ENCODE data around the gene TTF1. TPM values are rescaled to one million over a fixed set of nuclear protein-coding genes. Genes with fewer than 3 reads are reported as not detected.

TTF1 gene
- total RNA-seq, 1 experiment from 2014 or later: 26.9 TPM

DNA sequence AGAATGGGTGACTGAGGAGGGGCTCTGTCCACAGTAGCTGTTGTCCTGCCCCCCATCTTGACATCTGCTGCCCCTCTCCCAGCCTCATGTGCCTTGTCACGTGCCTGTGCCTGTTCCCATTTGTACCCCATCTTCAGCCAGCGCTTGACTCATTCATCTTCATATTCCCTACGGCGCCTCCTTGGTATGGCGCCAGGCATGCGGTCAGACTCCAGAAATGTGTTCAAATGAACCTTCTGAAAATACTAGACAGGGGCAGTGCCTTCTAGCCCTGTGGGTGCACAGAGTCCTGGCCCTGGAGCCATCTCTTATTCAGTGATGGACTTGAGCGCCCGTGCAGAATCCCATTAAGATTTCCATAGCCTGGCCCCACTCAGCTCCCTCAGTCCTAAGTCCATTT, 49.6 kb upstream of the TTF1 start:
- H3K4me2 ChIP-seq (ENCODE audit: insufficient read depth, insufficient read length, low read length): no peak overlapping the region
- H3K79me2 ChIP-seq (ENCODE audit: insufficient read depth, low read length): no peaks in the 10 kb centered on the region
- H3K27ac Mint-ChIP-seq: no peak overlapping the region; a peak in 1 of 7 replicates
- H3K27me3 Mint-ChIP-seq (ENCODE audit: low read depth): peaks cover 8% of the 10 kb centered on the region
- no peak overlapping the region for H3T11ph ChIP-seq (ENCODE audit: low read length)
- no CpG with 5 or more reads among the region's 8 CpGs for WGBS (ENCODE audit: extremely low coverage, insufficient read length, low lambda C conversion rate)
- H3K27me3 ChIP-seq (ENCODE audit: insufficient read depth, low read length): no peaks in the 10 kb centered on the region
- H4K91ac ChIP-seq (ENCODE audit: insufficient read length, low read depth, low read length): no peak overlapping the region
- no peaks in the 10 kb centered on the region for H3K79me1 ChIP-seq (ENCODE audit: insufficient read depth, low read depth, low read length, poor library complexity, severe bottlenecking)
- TF ChIP-seq, protein P1, sequence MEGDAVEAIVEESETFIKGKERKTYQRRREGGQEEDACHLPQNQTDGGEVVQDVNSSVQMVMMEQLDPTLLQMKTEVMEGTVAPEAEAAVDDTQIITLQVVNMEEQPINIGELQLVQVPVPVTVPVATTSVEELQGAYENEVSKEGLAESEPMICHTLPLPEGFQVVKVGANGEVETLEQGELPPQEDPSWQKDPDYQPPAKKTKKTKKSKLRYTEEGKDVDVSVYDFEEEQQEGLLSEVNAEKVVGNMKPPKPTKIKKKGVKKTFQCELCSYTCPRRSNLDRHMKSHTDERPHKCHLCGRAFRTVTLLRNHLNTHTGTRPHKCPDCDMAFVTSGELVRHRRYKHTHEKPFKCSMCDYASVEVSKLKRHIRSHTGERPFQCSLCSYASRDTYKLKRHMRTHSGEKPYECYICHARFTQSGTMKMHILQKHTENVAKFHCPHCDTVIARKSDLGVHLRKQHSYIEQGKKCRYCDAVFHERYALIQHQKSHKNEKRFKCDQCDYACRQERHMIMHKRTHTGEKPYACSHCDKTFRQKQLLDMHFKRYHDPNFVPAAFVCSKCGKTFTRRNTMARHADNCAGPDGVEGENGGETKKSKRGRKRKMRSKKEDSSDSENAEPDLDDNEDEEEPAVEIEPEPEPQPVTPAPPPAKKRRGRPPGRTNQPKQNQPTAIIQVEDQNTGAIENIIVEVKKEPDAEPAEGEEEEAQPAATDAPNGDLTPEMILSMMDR (conservative IDR thresholded peaks at IDR 0.05): no peak
- H3K4me3 Mint-ChIP-seq: no peak overlapping the region
- no peak overlapping the region for H3K56ac ChIP-seq (ENCODE audit: insufficient read length, low read depth, low read length)
- no peak for DNase-seq
- H2BK15ac ChIP-seq (ENCODE audit: low read depth, low read length): no peak overlapping the region
- no peak overlapping the region for H2BK20ac ChIP-seq (ENCODE audit: low read depth, low read length, poor library complexity, severe bottlenecking)
- H3K18ac ChIP-seq (ENCODE audit: insufficient read length, low read depth, low read length): no peak overlapping the region
- no peaks in the 10 kb centered on the region for H3K9me3 ChIP-seq (ENCODE audit: control insufficient read depth, low read depth, low read length)
- H3K14ac ChIP-seq (ENCODE audit: insufficient read depth, low read length): no peak overlapping the region
- H2BK5ac ChIP-seq (ENCODE audit: insufficient read length, low read length): no peak overlapping the region
- H3K9ac ChIP-seq (ENCODE audit: extremely low read depth, insufficient read length, low read length): no peak overlapping the region
- H4K20me1 ChIP-seq (ENCODE audit: control insufficient read depth, insufficient read depth, insufficient read length): no peaks in the 10 kb centered on the region
- no peak overlapping the region for H2AFZ ChIP-seq (ENCODE audit: low read length)
- H3K9me3 Mint-ChIP-seq: no peaks in the 10 kb centered on the region
- no peak overlapping the region for H3K23ac ChIP-seq (ENCODE audit: insufficient read length, low read depth, low read length)
- no peak overlapping the region for H2AK5ac ChIP-seq (ENCODE audit: insufficient read length, low read length)
- no peaks in the 10 kb centered on the region for H3K36me3 Mint-ChIP-seq (ENCODE audit: insufficient read depth in 1 of 3, low read depth in 3 of 3)
- H3K4ac ChIP-seq (ENCODE audit: low read depth, low read length): no peak overlapping the region
- no peak overlapping the region for H4K5ac ChIP-seq (ENCODE audit: insufficient read length, low read depth, low read length)
- H3K4me1 ChIP-seq (ENCODE audit: insufficient read depth, low read length): no peaks in the 10 kb centered on the region
- H2BK120ac ChIP-seq (ENCODE audit: low read depth, low read length, poor library complexity, severe bottlenecking): no peak overlapping the region
- H2BK12ac ChIP-seq (ENCODE audit: insufficient read length, low read depth, low read length): no peak overlapping the region
- H3K27ac ChIP-seq (ENCODE audit: insufficient read length, low read depth, low read length): no peak overlapping the region
- peaks cover 19 to 23% of the 10 kb centered on the region in 2 experiments for H3K4me1 Mint-ChIP-seq
- H4K8ac ChIP-seq (replicated peaks; ENCODE audit: insufficient read length, low read depth, low read length): no peak overlapping the region
- no peaks in the 10 kb centered on the region for H3K23me2 ChIP-seq (ENCODE audit: insufficient read length, low read depth, low read length, poor library complexity, severe bottlenecking)
